ENCODE results near the gene EVI5. TPM values are rescaled to one million over a fixed set of nuclear protein-coding genes. Genes with fewer than 3 reads are reported as not detected.
"Not testable (repeated sequence)": the region's sequence is repeated elsewhere in the genome, so short reads cannot be mapped to it uniquely, and the experiment has no call there.

Gene EVI5
- total and polyA plus RNA-seq, 11 donors: 3.5 to 34.6 (median 23.5) TPM

DNA sequence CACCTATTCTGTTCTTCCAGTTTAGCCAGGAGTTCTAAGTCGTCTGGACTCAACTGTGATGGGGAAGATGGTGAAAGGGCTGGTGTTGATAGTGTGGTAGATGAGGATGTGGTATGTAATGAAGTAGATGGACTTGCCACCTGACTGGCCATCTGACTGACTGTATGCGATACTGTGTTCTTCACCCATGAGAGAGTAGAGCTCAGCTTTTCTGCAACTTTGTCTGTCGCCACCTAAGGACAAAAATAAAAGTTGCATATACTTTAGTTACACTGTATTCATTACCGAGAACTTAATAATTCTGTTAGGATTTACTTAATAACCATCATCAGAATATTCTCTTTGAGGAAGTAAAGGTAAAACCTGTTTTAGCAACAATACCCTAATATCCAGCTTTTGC, 48.5 kb downstream of the EVI5 start:
- no peak overlapping the region for H3K27ac ChIP-seq

DNA sequence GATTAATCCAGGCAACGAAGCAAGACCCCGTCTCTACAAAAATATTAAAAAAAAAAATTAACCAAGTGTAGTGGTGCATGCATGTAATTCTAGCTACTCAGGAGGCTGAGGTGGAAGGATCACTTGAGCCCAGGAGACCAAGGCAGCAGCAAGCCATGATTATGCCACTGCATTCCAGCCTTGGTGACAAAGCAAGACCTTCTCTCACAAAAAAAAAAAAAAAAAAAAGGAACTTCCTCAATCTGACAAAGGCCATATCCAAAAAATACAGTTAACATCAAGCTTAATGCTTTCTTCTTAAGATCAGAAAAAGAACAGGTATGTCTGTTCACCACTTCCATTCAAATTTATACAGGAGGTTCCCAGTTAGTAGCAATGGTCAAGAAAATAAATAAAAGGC, 54.4 kb downstream of the EVI5 start:
- ATAC-seq (no peak), DNase-seq (no peak)
- no peak overlapping the region for H3K27ac ChIP-seq
- TF ChIP-seq, protein P1, sequence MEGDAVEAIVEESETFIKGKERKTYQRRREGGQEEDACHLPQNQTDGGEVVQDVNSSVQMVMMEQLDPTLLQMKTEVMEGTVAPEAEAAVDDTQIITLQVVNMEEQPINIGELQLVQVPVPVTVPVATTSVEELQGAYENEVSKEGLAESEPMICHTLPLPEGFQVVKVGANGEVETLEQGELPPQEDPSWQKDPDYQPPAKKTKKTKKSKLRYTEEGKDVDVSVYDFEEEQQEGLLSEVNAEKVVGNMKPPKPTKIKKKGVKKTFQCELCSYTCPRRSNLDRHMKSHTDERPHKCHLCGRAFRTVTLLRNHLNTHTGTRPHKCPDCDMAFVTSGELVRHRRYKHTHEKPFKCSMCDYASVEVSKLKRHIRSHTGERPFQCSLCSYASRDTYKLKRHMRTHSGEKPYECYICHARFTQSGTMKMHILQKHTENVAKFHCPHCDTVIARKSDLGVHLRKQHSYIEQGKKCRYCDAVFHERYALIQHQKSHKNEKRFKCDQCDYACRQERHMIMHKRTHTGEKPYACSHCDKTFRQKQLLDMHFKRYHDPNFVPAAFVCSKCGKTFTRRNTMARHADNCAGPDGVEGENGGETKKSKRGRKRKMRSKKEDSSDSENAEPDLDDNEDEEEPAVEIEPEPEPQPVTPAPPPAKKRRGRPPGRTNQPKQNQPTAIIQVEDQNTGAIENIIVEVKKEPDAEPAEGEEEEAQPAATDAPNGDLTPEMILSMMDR (IDR thresholded peaks at IDR 0.05): no peak
- no peak for TF ChIP-seq POLR2A (IDR thresholded peaks at IDR 0.05)
- intact Hi-C loops (cut with DNase I): no loop called here
- no peak overlapping the region for H3K4me3 ChIP-seq
- peaks cover 0 to 16% (median 8%) of the 10 kb centered on the region in 9 donors for H3K36me3 ChIP-seq
- H3K9me3 ChIP-seq: peaks cover 0 to 7% (median 0%) of the 10 kb centered on the region in 12 donors
- no peaks in the 10 kb centered on the region for H3K27me3 ChIP-seq
- H3K4me1 ChIP-seq: peaks cover 0 to 4% (median 0%) of the 10 kb centered on the region in 12 donors
- 96 to 100% (median 98%) methylated on average over 2 of the region's 2 CpGs for WGBS, 4 donors

More for the DNA sequence above, 48.5 kb downstream of the EVI5 start:
- DNase-seq (no peak), ATAC-seq (peak in 3 of 4 donors; percentile 28 to 54 (median 45))
- intact Hi-C loops (cut with DNase I): no loop called here
- Histone ChIP-seq H3K4me1 (peaks cover 0 to 13% (median 0%) of the 10 kb centered on the region in 12 donors), H3K4me3 (no peak overlapping the region), H3K27me3 (no peaks in the 10 kb centered on the region), H3K9me3 (no peaks in the 10 kb centered on the region), H3K36me3 (peaks cover 0 to 24% (median 8%) of the 10 kb centered on the region in 9 donors)
- TF ChIP-seq, protein P1 (IDR thresholded peaks at IDR 0.05): peak in 5 of 12 donors; percentile 7 to 32 (median 24)
- TF ChIP-seq POLR2A (IDR thresholded peaks at IDR 0.05): no peak
- 61 to 69% (median 64%) methylated on average over 4 of the region's 4 CpGs for WGBS, 4 donors

DNA sequence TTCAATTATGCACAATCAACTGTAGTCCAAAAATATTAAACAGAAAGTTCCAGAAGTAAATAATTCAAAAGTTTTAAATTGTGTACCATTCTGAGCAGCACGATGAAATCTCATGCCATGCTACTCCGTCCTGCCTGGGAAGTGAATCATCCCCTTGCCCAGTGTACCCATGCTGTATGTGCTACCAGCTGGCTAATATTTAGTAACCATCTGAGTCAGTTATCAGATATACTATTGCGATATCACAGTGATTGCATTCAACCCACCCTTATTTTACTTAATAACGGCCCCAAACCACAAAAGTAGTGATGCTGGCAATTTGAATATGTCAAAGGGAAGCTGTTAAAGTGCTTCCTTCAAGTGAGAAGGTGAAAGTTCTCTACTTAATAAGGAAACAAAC, 56.2 kb downstream of the EVI5 start:
- DNase-seq (no peak), ATAC-seq (no peak)
- intact Hi-C loops (cut with DNase I): no loop called here
- H3K9me3 ChIP-seq: peaks cover 0 to 10% (median 0%) of the 10 kb centered on the region in 12 donors
- WGBS, 4 donors: 89 to 95% (median 90%) methylated on average over 4 of the region's 4 CpGs
- no peak overlapping the region for H3K4me3 ChIP-seq
- no peak overlapping the region for H3K27ac ChIP-seq
- no peaks in the 10 kb centered on the region for H3K27me3 ChIP-seq
- H3K36me3 ChIP-seq: peaks cover 0 to 13% (median 2%) of the 10 kb centered on the region in 9 donors
- H3K4me1 ChIP-seq: peaks cover 0 to 4% (median 0%) of the 10 kb centered on the region in 12 donors
- TF ChIP-seq, protein P1 (IDR thresholded peaks at IDR 0.05): no peak
- TF ChIP-seq POLR2A (IDR thresholded peaks at IDR 0.05): no peak

DNA sequence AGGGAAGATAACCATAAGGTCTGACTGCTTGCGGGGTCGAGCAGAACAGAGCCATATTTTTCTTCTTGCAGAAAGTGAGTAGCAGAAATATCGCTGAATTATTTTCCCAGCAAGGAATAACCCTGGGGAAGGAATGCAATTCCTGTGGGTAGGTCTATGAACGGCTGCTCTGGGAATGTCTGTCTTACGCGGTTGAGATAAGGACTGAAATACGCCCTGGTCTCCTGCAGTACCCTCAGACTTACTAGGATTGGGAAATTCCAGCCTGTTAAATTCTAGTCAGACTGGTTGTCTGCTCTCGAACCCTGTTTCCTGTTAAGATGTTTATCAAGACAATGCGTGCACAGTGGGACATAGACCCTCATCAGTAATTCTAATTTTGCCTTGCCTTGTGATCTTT, 61.2 kb downstream of the EVI5 start:
- ATAC-seq; DNase-seq; H3K27me3 ChIP-seq; intact Hi-C loops (cut with DNase I); H3K4me3 ChIP-seq; H3K4me1 ChIP-seq; H3K27ac ChIP-seq; H3K36me3 ChIP-seq: not testable (repeated sequence)
- 86 to 91% (median 90%) methylated on average over 9 of the region's 9 CpGs for WGBS, 4 donors
- H3K9me3 ChIP-seq: peaks cover 0 to 27% (median 0%) of the 10 kb centered on the region in 12 donors

DNA sequence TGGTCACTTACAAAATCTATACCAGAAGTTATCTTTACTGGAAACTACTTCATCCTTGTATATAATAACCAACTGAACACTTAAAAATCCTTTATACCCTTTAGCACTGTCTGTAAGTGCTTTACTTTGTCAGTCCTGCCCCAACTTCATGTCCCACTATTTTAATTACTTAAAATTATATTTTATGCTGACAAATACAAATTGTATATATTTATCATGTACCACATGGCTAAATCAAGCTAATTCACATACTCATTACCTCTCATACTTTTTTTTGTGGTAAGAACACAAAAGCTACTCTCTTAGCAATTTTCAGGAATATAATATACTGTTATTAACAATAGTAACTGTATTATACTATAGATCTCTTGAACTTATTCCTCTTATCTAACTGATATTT, 63.0 kb downstream of the EVI5 start:
- Histone ChIP-seq H3K4me3 (no peak overlapping the region), H3K36me3 (peaks cover 0 to 6% (median 0%) of the 10 kb centered on the region in 9 donors), H3K27me3 (no peaks in the 10 kb centered on the region), H3K27ac (no peak overlapping the region), H3K4me1 (no peaks in the 10 kb centered on the region), H3K9me3 (peaks cover 0 to 31% (median 0%) of the 10 kb centered on the region in 12 donors)
- TF ChIP-seq, protein P1 (IDR thresholded peaks at IDR 0.05): no peak
- TF ChIP-seq POLR2A (IDR thresholded peaks at IDR 0.05): no peak
- intact Hi-C loops (cut with DNase I): no loop called here
- no peak for DNase-seq
- no peak for ATAC-seq

DNA sequence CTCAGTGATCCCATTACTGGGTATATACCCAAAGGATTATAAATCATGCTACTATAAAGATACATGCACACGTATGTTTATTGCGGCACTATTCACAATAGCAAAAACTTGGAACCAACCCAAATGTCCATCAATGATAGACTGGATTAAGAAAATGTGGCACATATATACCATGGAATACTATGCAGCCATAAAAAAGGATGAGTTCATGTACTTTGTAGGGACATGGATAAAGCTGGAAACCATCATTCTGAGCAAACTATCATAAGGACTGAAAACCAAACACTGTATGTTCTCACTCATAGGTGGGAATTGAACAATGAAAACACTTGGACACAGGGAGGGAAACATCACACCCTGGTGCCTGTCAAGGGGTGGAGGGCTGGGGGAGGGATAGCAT, 63.8 kb downstream of the EVI5 start:
- H3K9me3 ChIP-seq: peaks cover 0 to 34% (median 0%) of the 10 kb centered on the region in 12 donors

DNA sequence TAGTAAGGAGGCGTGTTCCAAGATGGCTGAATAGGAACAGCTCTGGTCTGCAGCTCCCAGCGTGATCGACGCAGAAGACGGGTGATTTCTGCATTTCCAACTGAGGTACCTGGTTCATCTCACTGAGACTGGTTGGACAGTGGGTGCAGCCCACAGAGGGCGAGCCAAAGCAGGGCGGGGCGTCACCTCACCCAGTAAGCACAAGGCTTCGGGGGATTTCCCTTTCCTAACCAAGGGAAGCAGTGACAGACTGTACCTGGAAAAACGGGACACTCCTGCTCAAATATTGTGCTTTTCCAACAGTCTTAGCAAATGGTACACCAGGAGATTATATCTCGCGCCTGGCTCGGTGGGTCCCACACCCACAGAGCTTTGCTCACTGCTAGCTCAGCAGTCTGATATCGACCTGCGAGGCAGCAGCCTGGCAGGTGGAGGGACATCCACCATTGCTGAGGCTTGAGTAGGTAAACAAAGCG, 69.4 kb downstream of the EVI5 start:
- intact Hi-C loops (cut with DNase I); H3K36me3 ChIP-seq; ATAC-seq; H3K4me1 ChIP-seq; H3K27ac ChIP-seq; DNase-seq; H3K27me3 ChIP-seq; H3K4me3 ChIP-seq: not testable (repeated sequence)
- H3K9me3 ChIP-seq: peaks cover 0 to 17% (median 0%) of the 10 kb centered on the region in 12 donors
- WGBS, 4 donors: 96 to 98% (median 97%) methylated on average over 15 to 16 of the region's 16 CpGs

More for the DNA sequence above, 63.8 kb downstream of the EVI5 start:
- H3K4me1 ChIP-seq; intact Hi-C loops (cut with DNase I); H3K27ac ChIP-seq; DNase-seq; ATAC-seq; H3K36me3 ChIP-seq; H3K4me3 ChIP-seq; H3K27me3 ChIP-seq: not testable (repeated sequence)
- WGBS, 4 donors: 92 to 100% (median 100%) methylated on average over 1 to 2 of the region's 2 CpGs
